GM12865 (cell line): ENCODE measurements around the gene KCTD14.
"Not testable (repeated sequence)": the region's sequence is repeated elsewhere in the genome, so short reads cannot be mapped to it uniquely, and the experiment has no call there.

ENCODE experiments used
- DNase-seq: peaks from one replicate; pipeline ENCODE4 v3.0.0; 2010; ENCODE audit warnings: low read depth
- H3K4me3 ChIP-seq: 2 replicates; pipeline ENCODE4 v1.5.1; 2011; ENCODE audit warnings: mild to moderate bottlenecking, low read depth, low read length, control low read depth
- CTCF ChIP-seq: IDR thresholded peaks from 2 replicates; pipeline ENCODE4 v1.5.1; 2011; ENCODE audit warnings: low read length, control low read depth, low read depth, inconsistent platforms; ENCODE audit not compliant: insufficient read depth; ENCODE audit errors: missing control alignments

Gene KCTD14

GRCh38 chr11:78065203-78065602, 42.1 kb upstream of the KCTD14 start:
- no peak overlapping the region for H3K4me3 ChIP-seq
- TF ChIP-seq CTCF = no peak
- DNase-seq = no peak

GRCh38 chr11:78063440-78064181, 40.5 kb upstream of the KCTD14 start, which contains the start of gene THRSP:
THRSP (plus strand) TSS chr11:78063861; CDS start chr11:78063882, 21 bp downstream.
- DNase-seq = no peak
- no peak for TF ChIP-seq CTCF
- no peak within 1 kb of the TSS for H3K4me3 ChIP-seq

- H3K4me3 ChIP-seq = no peak overlapping the region
- TF ChIP-seq CTCF = no peak
- DNase-seq = no peak
Observed at GRCh38 chr11:78062671-78063070, 39.6 kb upstream of the KCTD14 start.

DNA sequence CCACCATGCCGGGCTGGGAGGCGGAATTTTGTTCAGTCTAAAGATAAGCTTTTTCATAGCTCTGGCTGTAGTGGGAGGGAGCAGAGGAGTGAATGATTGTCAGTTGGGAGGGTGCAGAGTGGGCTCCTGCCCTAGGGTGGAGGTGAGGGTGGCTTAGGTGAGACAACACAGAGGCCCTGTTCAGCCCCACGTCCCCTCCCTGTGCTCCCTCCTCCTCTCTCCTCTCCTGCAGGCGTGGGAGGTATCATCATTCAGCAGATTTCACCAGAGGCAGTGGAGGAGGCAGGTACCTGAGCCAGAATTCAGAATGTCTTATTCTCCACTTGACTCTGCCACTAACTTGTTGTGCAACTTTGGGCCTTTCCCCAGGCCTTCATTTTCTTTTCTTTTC, 38.8 kb upstream of the KCTD14 start:
- no peak for DNase-seq
- H3K4me3 ChIP-seq = no peak overlapping the region
- no peak for TF ChIP-seq CTCF

- H3K4me3 ChIP-seq = no peak overlapping the region
- DNase-seq = no peak
Observed at GRCh38 chr11:78061088-78061920, 38.2 kb upstream of the KCTD14 start.

GRCh38 chr11:78060533-78060932, 37.5 kb upstream of the KCTD14 start:
- TF ChIP-seq CTCF = no peak
- no peak for DNase-seq

More at GRCh38 chr11:78061088-78061920, 38.2 kb upstream of the KCTD14 start:
- no peak for TF ChIP-seq CTCF

DNA sequence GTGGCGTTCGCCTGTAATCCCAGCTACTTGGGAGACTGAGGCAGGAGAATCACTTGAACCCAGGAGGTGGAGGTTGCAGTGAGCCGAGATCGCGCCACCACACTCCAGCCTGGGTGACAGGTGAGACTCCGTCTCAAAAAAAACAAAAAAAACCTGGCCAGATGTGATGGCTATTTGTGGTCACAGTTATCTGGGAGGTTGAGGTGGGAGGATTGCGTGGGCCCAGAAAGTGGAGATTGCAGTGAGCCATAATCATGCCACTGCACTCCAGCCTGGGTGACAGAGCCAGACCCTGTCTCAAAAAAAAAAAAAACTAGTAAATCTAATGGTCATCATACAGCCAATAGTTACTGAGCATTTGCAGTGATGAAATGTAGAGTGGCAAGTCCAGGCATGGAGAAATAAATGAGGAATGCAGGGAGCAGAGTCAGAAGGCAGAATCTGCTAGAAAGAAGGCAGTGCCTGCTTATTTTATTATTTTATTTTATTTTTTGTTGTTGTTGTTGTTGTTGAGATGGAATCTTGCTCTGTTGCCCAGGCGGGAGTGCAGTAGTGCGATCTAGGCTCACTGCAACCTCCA, 36.8 kb upstream of the KCTD14 start:
- not testable (repeated sequence) for DNase-seq, H3K4me3 ChIP-seq

More at GRCh38 chr11:78060533-78060932, 37.5 kb upstream of the KCTD14 start:
- no peak overlapping the region for H3K4me3 ChIP-seq
